22Rv1 (cell line): ENCODE data around the gene MAN1C1.

Experiments used
- ZFX ChIP-seq: fragments of 450-650 bp; IDR thresholded peaks from 2 replicates; pipeline ENCODE4 v1.6.1; 2017; ENCODE audit warnings: antibody characterized with exemption, borderline replicate concordance
- TF ChIP-seq, protein P1 (sequence below): fragments of 450-650 bp; IDR thresholded peaks from 2 replicates; pipeline ENCODE4 v1.5.1; 2017; ENCODE audit warnings: mild to moderate bottlenecking

DNA sequence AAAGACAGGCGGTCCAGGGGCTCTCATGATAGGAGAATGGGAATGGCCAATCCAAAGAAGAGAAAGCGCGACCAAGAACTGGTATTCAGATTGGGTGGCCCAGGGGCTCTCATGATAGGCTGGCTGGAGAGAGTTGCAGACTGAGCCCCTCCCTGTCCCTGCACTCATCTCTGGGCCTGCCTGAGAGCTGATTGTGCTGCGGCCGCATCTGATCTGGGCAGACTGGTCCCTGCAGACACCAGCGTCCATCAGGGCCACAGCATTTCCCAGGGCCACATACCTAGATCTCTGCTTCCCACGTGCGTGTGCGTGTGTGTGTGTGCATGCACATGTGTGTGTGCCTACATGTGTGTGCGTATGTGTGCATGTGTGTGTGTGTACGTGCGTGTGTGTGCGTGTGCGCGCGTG is 30.4 kb upstream of the MAN1C1 start:
- TF ChIP-seq, protein P1, sequence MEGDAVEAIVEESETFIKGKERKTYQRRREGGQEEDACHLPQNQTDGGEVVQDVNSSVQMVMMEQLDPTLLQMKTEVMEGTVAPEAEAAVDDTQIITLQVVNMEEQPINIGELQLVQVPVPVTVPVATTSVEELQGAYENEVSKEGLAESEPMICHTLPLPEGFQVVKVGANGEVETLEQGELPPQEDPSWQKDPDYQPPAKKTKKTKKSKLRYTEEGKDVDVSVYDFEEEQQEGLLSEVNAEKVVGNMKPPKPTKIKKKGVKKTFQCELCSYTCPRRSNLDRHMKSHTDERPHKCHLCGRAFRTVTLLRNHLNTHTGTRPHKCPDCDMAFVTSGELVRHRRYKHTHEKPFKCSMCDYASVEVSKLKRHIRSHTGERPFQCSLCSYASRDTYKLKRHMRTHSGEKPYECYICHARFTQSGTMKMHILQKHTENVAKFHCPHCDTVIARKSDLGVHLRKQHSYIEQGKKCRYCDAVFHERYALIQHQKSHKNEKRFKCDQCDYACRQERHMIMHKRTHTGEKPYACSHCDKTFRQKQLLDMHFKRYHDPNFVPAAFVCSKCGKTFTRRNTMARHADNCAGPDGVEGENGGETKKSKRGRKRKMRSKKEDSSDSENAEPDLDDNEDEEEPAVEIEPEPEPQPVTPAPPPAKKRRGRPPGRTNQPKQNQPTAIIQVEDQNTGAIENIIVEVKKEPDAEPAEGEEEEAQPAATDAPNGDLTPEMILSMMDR = no peak
- TF ChIP-seq ZFX = no peak
